ENCODE results near the gene NR4A1.

The NR4A1 gene

DNA sequence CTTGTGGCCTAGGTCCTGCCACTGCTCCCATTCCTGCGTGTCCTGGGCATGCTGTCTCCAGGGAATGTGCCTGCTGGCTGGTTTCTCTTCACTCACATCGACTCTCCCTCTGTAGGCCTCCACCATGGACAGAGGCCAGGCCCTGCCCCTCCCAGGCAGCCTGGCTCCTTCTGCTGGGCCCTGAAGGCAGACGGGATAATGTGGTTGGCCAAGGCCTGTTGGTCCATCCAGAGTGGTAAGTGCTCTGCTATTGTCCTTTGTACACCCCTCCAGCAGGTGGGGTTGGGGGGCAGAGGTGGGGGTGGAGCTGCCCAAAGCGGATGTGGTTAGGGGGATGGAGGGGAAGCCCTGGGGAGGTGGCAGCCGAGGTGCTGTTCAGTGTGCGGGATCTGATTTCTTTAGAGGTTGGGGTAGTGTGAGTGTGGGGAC, 9.5 kb upstream of the NR4A1 start:
- no peak for DNase-seq (ENCODE audit: low read depth, low spot score)

DNA sequence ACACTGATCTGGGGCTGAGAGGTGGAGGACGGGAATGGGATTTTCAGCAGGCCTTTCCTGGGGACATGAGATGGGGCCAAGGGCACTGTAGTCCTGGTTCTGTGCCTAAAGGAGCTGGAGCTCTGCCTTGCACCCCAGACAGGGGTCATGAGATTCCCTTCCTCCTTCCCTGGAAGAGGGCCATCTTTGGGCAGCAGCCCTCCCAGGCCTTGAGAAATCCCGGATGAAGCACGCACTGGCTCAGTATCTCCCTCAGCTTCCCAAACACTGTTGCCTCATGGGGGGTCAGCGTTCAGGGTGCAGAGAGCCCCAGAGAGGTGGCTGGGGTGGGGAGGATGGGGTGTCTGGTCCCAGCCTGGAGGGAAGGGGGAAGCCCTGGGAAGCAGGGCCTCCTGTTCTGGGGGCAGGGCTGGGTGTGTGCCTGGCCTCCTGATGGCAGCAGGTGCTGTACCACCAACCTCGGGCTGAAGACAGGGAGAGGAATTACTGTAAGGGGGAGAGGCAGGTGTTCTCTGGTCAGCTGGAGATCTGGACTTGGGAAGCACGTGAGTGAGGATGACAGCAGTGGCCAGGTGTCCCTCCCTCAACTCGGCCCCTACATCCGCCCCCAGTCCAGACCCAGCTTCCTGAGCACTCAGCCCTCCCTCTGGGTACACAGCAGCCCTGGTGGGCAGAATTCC, 8.4 kb upstream of the NR4A1 start:
- DNase-seq (ENCODE audit: low read depth, low spot score) = no peak

DNA sequence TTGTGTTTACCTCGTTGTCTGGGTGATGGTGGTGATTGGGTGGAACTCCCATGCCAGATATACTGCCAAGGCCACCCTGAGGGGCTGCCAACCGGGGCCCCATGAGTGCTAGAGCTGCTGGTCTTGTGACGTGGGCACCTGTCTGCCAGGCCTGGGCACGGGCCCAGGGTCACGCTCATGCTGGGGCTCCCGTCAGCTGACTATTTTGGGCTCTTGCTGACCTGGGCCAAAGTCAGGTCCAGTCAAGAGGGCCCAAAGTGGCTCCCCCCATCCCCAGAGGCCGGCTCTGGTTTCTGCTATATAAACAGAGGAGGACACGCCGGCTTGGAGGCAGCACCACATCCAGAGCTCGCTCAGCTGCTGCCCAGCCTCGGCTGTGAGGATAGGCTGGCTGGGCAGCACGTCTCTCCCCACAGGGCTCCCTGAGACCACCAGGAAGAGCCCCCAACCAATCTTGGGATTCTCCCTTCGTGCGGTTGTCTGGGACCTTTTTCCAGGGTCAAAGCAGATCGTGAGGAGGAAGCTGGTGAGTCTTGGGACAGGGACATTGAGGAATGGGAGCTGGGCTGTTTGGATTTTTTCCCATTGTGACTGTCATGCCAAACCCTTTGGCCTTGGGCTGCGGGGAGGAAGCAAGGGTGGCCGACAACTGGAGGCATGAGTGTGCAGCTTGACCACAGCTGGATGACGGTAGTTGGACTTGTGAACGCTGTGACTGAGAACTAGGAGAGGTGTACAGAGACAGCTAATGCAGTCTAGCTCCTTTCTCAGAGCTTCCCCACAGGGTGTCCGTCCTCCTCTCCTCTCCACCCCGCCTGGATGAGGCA, 7.6 kb upstream of the NR4A1 start:
- DNase-seq (ENCODE audit: low read depth, low spot score) = no peak

DNA sequence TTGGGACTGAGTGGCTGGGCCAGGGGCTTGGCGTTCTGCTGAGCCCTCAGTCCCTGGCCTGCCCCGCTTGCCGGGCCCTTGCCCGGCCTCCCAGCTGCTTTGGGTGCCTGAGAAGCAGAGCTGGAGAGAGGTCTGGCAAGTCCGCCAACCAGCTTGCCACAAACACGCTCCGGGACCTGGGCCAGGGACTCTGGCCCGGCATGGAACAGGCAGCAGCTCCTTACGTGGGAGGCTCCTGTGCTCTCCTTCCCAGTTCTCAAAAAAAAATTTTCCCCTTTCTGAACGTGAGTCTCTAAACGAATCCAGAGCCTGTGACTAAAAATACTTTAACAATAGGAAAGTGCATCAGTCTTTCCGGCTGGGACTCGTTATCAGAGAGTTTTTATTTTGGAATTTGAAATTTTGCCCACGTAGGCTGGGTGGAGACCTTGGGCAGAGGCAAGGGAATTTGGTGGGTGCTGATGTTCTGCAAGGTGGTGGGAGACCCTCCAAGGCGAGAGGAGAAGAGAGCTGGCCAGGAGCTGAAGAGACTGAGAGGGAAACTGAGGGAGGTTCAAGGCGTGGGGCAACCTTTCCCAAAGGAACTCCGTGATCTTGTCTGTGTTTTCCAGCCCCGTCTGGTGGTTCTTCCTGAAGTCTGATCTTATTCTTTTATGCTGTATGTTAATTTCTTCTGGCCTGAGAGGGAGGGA, 6.8 kb upstream of the NR4A1 start:
- no peak for DNase-seq (ENCODE audit: low read depth, low spot score)

DNA sequence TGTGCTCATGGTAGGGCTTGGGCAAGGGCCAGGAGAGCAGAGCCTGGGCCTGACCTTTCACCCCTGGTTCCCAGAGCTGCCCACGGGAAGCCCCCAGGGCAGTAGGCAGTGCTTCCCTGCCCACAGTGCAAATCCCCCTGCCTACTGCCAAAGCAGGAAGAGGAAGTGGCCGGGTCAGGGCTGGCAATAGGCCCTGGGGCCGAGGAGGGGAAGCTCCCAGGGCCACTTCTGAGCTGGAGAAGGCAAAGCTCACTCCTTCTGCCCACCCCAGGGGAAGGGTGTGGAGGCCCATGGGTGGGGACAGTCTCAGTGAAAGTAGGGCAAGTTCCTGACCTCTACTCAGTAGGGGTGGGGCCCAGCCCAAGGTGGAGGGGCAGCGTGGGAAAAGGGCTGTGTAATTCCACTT, 5.4 kb upstream of the NR4A1 start:
- no peak for DNase-seq (ENCODE audit: low read depth, low spot score)

DNA sequence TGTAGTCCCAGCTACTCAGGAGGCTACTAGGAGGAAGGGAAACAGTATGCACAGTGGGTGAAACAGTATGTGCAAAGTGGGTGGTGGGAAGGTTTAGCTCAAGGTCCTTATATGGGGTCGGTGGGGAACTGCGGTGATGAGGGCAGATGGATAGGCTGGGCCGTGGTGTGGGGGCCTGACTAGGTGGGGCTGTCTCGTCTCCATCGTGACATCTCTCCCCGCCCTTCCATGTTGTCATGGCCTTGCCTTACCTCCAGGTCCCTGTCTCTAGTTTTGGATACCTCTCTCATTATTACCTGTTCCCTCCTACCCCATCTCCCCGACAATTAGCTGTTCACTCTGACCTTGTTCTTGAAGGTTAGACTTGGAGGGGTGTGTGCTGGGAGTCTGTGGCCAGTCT, 4.4 kb upstream of the NR4A1 start:
- DNase-seq (ENCODE audit: low read depth, low spot score) = no peak

DNA sequence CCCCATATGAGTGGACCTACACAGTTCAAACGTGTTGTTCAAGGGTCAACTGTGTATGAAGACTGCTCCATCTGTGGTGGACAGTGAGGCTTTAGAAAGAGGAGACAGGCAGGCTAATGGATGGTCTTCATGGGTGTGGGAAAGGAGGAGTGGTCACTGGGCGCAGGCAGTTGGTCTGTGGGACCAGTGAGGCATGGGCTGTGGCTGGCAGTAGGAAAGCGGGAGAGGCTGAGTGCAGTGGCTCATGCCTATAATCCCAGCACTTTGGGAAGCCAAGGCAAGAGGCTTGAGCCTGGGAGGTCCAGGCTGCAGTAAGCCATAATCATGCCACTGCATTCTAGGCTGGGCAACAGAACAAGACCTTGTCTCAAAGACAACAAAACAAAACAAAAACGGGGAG, 2.0 kb upstream of the NR4A1 start:
- DNase-seq (ENCODE audit: low read depth, low spot score) = no peak

- DNase-seq (ENCODE audit: low read depth, low spot score) = no peak
These were observed 1.6 kb upstream of the NR4A1 start for GRCh38 chr12:52049688-52050087.

- DNase-seq (ENCODE audit: low read depth, low spot score) = no peak
These were observed 1.0 kb upstream of the NR4A1 start for GRCh38 chr12:52050116-52050757.

DNA sequence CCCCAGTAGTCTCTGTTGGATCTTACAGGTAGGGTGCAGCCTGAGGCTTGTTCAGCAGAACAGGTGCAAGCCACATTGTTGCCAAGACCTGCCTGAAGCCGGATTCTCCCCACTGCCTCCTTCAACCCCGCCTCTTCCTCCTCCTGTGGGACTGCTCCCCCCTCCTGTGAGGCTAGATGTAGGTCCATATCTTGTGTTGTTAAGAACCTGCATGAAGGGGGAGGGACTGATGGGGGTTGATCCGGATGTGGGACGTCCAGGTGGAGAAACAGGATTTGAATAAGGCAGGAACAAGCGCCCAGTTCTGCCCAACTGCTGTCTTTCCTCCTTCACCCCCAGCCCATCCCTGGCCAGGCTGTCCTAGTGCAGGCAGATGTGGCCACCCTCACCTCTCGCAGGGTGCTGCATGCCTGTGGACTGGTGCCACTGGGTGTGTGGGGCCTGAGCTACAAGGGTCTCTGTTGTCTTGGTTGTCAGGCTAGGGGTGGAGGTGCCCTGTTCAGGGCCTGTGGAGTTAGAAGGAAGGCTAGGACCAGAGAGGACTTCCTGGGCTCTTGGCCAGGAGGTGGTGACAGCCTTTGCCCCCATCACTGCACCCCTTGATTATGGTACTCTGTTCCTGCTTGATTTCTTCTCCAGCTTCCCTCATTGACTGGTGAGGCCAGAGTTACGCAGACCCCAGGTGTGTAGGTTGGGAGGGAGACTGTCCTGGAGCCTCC, 1.4 kb downstream of the NR4A1 start:
- DNase-seq (ENCODE audit: low read depth, low spot score) = no peak

GRCh38 chr12:52053536-52054209, 2.4 kb downstream of the NR4A1 start:
- no peak for DNase-seq (ENCODE audit: low read depth, low spot score)

- DNase-seq (ENCODE audit: low read depth, low spot score) = no peak
These were observed 3.1 kb downstream of the NR4A1 start for GRCh38 chr12:52054231-52054832.

DNA sequence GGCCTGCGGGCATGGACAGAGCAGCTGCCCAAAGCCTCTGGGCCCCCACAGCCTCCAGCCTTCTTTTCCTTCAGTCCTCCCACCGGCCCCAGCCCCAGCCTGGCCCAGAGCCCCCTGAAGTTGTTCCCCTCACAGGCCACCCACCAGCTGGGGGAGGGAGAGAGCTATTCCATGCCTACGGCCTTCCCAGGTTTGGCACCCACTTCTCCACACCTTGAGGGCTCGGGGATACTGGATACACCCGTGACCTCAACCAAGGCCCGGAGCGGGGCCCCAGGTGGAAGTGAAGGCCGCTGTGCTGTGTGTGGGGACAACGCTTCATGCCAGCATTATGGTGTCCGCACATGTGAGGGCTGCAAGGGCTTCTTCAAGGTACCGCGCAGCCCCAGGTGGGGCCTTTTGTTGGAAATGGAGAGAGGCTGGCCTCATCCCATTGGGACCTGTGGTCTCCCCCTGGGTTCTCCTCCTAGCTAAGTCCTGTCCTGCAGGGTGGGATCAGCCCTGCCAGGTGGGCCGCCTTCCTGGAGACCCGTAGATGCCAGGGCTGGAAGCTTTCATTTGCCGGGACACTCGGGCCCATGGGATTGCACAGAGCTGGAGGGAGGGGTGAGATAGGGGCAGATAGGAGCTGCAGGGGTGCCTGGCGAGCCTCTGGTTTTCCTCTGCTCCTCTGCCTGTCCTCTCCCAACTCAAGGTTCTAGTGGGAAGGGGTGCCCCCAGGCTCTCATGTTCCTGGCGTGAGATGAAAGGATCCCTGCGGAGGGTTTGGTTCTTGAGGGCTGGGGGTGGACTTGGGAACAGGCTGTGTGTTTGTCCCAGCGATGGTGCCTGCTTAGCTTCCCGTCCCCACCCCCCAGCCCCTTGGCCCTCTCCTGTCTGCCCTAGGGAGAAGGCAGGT, 3.8 kb downstream of the NR4A1 start:
- no peak for DNase-seq (ENCODE audit: low read depth, low spot score)

- no peak for DNase-seq (ENCODE audit: low read depth, low spot score)
These were observed 4.8 kb downstream of the NR4A1 start for GRCh38 chr12:52055731-52056711.

DNA sequence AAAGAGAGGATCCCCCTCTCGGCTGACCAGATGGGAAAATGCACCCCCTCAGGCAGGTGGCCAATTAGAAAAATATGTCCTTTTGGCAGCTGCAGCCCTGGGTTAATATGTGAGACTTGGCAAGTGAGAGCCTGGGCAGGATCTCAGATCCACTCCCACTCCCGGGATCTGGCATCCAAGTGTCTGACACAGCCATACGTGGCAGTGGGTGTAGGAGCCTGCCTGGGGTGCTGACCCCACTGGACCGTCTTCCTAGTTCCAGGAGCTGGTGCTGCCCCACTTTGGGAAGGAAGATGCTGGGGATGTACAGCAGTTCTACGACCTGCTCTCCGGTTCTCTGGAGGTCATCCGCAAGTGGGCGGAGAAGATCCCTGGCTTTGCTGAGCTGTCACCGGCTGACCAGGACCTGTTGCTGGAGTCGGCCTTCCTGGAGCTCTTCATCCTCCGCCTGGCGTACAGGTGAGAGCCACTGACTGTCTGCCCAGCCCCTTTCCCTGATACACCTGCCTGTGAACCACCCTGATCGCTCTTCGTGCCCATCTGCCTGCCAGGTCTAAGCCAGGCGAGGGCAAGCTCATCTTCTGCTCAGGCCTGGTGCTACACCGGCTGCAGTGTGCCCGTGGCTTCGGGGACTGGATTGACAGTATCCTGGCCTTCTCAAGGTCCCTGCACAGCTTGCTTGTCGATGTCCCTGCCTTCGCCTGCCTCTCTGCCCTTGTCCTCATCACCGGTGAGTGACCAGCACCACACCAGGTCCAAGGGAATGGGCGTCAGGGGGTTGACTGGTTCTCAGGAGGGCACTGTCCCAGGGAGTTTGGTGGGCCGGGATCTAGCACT, 5.8 kb downstream of the NR4A1 start:
- DNase-seq (ENCODE audit: low read depth, low spot score) = no peak

- DNase-seq (ENCODE audit: low read depth, low spot score) = no peak
These were observed 6.7 kb downstream of the NR4A1 start for GRCh38 chr12:52057638-52058576.
